ENCODE measurements around the gene AASDHPPT. TPM values are rescaled to one million over a fixed set of nuclear protein-coding genes. Genes with fewer than 3 reads are reported as not detected.
A peak's percentile ranks its signal among the peaks of the same experiment; 100 is the strongest.
"Not testable (repeated sequence)": the region's sequence is repeated elsewhere in the genome, so short reads cannot be mapped to it uniquely, and the experiment has no call there.

AASDHPPT gene, protein sequence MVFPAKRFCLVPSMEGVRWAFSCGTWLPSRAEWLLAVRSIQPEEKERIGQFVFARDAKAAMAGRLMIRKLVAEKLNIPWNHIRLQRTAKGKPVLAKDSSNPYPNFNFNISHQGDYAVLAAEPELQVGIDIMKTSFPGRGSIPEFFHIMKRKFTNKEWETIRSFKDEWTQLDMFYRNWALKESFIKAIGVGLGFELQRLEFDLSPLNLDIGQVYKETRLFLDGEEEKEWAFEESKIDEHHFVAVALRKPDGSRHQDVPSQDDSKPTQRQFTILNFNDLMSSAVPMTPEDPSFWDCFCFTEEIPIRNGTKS
- total RNA-seq = 21.9 TPM
- long read RNA-seq, transcript AASDHPPT-201 (6 exons, 2,955 nt) = major isoform, 50 of 53 reads
- long read RNA-seq, partial matches to known transcripts = 0 of 53 reads
- long read RNA-seq, other reads (novel, unspliced or antisense) = 3 of 53 reads

DNA sequence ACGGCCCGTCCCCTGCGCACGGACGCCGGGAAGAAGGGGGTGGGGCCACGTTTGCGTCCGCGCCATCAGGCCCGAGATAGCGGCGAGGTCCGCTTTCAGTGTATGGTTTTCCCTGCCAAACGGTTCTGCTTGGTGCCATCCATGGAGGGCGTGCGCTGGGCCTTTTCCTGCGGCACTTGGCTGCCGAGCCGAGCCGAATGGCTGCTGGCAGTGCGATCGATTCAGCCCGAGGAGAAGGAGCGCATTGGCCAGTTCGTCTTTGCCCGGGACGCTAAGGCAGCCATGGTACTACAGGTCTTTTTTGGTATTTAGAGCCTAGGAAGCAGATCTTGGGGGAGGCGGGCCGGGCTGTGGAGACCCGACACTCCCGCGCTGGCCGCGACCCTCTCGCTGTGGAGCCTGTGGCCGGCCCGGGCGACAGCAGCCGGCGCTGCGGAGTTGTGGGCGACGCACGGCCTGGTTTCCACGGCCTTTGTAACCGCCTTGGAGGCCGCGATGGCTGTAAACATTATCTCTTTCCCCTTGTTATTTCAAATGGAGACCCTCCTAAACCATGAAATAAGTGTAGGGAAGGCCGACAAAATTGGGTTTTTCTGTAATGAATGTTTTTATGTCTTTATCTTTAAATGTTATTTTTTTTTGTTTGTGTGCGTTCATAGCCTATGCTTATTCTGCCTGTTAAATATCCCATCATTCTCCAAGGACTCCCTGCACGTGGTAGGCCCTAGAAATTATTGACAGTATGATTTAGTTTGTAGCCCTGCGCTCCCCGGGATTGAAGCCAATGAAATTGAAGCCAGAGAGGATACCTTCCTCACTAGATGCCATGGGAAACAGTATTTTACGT, at the start of gene AASDHPPT:
AASDHPPT (plus strand) TSS at position 54 of the 847 bp plus-strand sequence; CDS start at position 103, 49 bp downstream.
- no peak for DNase-seq (ENCODE audit: low spot score)

DNA sequence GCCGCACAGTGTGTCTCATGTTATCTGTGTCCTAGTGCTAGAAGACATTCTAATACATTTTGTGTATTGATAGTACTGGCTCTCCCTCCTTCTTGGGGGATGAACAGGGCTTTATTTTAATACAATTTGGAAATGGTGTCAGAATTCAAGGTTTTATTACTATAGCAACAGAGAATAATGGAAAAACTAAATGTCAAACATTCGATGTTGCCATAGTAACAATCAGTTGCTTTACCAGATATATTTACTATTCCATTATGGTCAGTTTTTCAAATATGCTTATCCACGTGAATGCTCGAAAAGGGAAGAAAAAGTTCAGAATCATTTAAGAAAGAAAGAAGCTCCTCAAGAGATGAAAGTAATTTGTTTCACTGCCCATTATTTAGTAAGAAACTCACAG, 46.9 kb upstream of the AASDHPPT start:
- no peak for DNase-seq (ENCODE audit: low spot score)

DNA sequence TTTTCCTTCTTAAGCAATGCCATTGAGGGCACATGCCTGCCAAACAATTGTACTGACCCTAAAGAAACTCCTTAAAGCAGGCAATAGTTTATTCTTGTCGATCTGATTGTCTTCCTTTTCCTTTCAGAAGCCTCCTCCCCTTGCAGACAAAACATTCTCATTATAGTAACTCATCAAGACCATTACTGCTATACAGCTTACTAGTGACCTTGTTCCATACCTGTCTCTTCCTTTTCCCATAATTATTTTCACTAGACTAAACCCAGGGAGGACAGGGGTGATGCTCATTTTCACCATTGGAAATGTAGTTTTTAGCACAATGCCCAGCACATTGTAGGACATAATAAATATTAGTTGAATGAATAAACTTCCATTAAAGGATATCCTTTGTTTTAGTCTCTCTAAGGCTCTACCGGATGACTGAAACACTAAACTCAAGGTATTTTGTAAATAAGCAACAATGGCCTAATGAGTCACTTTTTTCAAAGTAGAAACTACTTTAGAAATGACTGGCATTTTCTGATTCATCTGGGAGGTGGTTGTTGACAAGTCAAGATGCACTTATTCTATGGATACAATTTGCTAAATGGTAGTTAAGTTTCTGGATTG, 46.2 kb upstream of the AASDHPPT start:
- no peak for DNase-seq (ENCODE audit: low spot score)

DNA sequence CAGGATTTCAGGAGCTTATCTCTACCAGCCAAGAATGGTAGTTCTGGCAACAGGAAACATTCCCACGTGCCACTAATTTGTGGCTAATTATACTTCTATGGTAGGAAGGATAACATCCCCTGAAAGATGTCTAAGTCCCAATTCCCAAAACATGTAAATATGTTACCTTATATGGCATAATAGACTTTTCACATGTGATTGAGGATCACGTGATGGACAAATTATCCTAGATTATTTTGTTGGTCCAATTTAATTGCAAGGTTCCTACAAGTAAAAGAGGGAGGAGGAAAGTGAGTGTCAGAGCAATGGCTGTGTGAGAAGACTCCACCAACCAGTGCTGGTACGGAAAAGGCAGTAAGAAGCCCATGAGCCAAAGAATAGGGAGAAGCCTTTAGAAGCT, 45.5 kb upstream of the AASDHPPT start:
- DNase-seq (ENCODE audit: low spot score) = no peak

DNA sequence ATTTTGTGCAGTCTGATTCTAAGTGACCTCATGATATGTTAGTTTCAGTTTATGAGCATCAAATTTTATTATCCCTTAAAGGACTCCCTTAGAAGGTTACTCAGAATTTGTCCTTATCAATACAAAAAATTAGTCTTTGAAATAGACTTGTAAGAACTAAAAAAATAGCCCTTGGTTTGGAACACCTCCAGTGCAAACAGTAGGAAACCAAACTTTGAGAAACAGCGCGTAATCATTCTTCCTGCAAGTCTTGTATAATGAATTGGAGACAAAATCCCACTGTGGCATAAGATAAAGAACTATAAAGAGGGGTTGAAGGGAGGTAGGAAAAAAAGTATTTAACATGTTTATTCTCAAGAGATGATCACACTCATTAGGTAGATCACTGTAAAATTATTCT, 44.6 kb upstream of the AASDHPPT start:
- DNase-seq (ENCODE audit: low spot score) = no peak

DNA sequence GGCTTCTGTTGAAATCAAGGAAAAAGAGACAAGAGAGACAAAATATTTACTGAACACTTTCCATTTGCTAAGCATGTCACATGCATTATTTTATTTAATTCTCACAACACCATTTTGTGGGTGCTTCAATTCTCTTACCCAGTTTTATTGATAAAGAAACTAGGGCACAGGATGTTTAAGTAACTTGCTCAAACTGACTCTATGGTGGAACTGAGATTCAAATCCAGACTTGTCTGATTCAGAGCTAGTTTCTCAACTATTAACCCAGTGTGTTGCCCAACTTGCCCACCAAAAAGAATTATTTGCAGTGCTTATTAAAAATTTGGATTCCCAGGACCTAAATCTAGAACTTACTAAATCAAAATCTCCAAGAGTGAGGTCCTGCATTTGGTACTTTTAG, 33.9 kb upstream of the AASDHPPT start:
- no peak for DNase-seq (ENCODE audit: low spot score)

DNA sequence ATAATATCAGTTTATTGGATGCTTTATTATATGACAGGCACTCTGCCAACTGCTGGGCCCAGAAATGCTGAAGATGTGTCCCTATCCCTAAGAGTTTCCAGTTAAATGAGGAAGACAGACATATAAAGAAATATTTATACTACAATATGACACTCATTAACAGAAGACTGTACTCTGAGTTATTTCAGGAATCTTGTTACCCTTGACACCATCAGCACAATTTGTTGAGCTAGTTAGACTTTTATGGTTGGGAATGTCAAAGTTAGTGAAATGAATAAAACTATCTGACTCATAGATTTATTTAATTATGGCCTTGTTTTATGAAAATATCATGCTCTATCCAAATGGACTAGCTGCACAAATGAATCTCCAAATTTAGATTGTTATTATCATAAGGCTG, 29.8 kb upstream of the AASDHPPT start:
- no peak for DNase-seq (ENCODE audit: low spot score)

DNA sequence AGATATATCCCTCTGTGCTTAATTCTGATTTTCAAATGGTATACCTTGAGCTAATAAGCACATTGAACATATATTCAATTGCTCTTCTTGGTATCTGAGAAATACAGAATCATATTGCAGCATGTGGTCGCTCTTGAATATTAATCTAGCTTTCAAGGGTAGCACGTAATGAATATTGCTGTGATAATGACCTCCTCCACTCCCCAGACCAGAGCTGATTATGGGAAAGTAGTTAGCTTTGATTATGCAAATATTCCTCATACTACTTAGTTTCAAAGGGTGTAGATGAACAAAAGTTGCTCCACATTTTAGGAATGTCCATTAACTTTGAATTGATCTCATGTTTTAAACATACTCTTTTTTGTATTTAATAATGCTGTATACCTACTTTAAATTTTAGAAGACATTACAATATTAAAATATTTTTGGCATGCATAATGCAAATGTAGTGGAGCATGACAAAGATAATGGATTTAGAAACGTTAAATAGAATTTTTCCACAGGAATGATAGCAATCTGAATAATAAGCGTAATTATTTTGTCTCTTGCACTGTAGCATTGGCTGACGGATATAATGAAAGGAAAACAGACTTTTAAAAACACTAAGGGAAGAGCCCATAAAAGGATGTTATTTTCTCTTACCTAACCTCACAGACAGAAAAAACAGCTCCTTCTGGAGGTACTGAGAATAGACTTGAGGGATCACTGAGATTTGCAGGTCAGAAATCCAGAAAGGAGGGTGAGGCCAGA, 27.6 kb upstream of the AASDHPPT start:
- DNase-seq (ENCODE audit: low spot score) = no peak

DNA sequence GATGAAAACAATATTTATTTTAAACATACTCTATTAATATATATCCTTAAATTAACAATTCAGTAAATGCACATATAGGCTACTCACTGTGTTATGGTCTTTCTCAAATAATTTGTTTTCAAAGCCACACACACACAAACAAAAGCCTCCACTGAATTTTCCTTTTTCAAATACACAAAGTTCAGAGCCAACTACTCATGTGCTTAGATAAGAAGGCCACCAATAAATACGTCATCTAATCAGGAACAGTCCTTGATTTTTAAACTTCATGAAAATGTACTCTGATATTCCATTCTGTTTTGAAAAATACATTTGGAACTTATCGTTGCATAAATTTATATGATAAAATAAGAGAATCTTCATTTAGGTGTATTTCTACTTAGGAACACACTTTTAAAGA, 26.4 kb upstream of the AASDHPPT start:
- DNase-seq (ENCODE audit: low spot score) = no peak

DNA sequence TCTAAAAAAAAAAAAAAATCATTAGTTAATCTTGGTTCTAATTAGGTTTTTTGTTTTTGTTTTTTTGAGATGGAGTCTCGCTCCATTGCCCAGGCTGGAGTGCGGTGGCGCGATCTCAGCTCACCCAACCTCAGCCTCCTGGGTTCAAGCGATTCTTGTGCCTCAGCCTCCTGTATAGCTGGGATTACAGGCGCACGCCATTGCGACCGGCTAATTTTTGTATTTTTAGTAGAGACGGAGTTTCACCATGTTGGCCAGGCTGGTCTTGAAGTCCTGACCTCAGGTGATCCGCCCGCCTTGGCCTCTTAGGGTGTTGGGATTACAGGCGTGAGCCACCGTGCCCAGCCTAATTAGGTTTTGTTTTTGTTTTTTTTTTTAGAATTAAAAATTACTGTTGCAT, 19.1 kb upstream of the AASDHPPT start:
- DNase-seq (ENCODE audit: low spot score) = not testable (repeated sequence)

DNA sequence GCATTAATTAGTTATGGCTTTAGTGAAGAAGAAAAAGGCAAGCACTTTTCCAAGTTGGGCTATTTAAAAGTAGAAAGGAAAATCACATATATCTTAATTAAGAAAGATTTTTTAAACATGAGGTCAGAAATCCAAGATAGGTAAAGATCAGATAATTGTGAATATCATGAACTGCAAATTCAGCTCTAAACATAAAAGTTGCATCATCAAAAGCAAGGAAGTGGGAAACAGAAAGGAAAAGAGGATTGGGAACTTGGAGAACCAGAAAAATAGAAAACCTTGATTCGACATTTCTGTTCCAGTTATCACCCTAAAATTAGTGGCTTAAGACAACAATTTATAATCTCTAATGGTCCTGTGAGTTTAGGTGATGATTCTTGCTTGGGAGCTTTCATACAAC, 17.8 kb upstream of the AASDHPPT start:
- DNase-seq (ENCODE audit: low spot score) = no peak

DNA sequence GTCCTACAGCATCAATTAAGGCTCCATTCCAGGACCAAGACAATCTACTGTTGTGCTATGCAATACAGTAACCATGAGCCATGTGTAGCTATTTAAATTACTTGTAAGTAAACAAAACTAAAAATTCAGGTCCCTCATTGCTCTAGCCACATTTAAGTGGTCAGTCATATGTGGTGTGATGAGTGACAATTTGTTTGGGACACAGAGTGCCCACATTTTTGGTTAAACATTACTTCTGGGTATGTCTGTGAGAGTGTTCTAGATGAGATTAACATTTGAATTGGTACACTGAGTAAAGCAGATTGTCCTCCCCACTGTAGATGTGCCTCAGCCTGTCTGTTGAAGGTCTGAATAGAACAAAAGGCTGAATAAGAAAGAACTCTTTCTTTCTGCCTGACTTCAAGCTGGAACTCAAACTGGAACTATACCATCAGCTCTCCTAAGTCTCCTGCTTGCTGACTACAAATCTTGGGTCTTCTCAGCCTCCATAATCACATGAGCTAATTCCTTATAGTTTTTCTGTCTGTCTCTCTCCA, 16.1 kb upstream of the AASDHPPT start:
- DNase-seq (ENCODE audit: low spot score) = no peak

DNA sequence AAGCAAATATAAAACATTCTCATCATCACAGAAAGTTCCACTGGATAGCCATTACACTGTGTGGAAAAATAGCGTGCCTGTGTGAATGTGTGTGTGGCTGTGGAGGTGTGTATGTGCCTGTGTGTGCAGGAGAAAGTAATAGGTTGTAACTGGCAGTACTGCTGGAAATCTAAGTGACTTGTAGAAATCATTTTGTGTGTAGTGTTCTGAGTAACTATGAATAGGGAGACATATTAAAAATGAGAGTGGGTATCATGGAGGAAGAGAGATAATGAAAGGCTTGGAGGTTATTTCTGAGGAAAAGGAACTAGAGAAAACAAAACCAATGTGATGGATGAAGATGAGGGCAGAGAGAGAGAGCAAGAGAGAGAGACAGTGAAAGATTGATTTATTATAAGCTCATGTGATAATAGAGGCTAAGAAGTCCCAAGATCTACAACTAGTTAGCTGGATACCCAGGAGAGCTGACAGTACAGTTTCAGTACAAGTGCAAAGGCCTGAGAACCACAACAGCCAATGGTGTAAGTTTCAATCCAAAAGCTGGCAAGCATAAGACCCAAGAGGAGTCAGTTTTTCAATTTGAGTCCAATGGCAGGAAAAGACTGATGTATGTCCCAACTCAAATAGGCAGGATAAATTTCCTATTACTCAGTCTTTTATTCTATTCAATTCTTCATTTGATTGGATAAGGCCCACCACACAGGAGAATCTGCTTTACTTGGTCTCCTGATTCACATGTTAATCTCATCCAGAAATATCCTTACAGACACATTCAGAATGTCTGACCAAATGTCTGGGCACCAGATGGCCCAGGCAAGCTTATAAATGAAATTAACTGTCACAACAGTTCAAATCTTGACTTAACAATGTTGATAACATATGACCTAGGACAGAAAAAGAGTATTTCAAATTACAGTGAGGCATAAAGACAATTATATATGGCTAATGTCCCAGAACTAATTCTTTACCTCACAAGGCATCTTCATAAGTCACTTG, 15.2 kb upstream of the AASDHPPT start:
- DNase-seq (ENCODE audit: low spot score) = no peak

DNA sequence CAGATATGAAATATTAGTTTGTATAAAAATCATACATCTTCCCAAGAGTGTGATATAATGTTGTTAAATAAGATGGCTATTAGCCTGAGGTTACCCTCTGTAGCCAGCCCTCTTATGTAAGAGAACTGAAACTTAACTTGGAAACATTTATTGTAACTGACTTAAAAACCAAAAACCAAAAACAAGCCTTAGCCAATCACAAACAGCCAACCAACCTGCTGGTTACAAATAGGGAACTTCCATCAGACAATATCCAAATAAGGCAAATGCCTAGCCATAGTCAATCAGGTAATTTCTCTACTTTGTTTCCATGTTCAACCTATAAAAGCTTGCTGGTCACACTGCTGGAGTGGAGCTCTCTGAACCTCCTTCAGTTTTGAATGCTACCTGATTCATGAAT, 14.5 kb upstream of the AASDHPPT start:
- no peak for DNase-seq (ENCODE audit: low spot score)

DNA sequence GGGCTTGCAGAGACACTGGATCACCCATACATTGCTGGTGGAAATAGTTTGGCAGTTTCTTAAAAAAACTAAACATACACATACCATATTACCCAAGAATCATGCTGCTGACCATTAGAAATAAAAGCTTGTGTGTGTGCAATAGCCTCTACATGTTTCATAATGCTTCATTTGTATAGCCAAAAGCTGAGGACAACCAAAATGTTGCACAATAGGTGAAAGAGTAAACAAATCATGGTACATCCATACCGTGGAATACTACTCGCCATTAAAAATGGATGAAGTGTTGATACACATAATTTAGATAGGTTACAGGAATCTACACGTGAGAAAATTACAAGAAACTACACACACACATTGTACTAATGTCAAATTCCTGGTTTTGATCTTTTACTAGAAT, 6.9 kb upstream of the AASDHPPT start:
- DNase-seq (ENCODE audit: low spot score) = no peak

DNA sequence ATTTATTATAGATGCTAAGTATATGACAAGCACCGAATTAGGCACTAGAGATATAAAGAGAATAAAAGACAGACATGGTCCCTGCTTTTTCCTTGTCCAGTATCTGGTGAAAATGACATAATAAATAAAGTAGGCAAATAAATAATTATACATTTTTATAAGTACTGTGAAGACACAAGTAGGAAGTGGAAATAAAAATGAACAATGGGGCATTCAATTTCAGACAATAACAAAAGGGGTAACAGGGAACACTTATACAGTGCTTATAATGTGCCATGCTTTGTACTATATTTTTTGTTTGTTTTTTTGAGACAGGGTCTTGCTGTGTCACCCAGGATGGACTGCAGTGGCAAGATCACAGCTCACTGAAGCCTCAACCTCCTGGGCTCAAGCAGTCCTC, 4.7 kb upstream of the AASDHPPT start:
- no peak for DNase-seq (ENCODE audit: low spot score)

DNA sequence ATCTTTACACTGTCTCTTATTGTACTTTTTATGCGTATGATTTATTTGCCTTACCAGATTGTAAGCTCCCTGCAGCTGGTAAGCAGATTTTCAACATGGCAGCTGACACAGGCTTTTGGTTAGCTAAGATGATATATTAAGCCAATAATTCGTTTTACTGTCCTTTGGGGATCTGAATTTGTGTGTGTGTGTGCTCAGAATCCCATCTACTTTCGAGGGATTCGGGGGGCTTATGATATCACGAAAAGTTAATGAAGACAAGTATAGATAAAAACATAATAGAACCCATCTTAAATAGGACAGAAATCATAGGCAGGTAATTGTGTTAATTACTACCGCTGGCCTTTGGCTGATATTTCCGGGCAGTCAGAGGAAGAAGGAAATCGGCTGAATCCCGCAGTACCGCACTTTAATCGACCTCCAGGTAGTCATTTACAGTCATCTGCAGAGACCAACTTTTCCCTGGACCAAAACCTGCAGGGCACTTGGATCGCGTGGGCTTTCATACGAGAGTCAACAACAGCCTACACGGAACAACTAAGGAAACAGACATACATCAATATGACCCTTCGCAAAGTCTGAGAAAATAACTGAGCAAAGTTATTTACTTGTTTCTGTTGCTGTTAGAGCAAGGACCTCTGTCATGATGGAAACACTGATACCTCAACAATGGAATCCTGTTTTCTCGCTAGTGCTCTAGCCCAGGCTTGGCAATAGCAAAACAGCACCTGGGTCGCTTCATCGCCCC, 1.1 kb upstream of the AASDHPPT start:
- no peak for DNase-seq (ENCODE audit: low spot score)

DNA sequence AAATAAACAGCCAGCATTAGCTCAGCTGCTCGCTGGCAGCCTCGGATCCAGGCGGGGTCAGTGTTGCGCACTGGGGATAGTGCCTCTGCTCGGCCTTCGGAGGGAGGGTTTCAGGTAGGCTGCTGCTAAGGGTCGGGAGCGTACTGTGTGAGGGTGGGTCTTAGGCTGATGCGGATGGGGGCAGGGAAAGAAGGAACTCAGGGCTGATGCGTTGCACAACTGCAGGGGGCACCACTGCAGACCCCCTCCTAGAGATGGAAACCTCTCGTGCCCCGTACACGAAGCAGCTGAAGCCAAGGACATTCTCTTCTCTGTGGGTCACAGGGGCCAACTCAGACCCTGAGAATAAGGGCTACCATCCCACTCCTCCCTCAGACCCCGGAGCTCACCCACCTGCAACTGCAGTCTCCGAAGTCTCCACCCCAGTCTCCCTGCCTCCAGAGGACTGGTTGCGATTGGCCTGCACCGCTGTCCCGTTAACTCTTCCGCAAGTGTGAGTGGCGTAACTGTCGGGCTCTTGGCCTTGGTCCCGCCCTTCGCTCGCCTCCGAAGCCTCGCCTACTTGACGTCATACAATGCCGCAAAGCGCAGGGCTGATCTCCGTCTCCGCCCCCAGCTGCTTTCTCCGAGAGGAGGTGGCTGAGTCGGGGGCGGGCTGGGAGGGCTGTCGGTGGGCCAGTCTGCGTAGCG, 398 bp upstream of the AASDHPPT start, which contains the start of gene KBTBD3:
KBTBD3 (minus strand) TSS at position 429 of the 690 bp plus-strand sequence. CDS start 18,250 bp downstream, outside the sequence.
- peak; percentile 98 for DNase-seq (ENCODE audit: low spot score)

All from mesenteric fat pad (tissue), 1 donor.